CD4-positive, alpha-beta T cell treated with Interleukin-10 for 1 hour (primary cell): ENCODE results near the gene SLC35F5.
"Not testable (repeated sequence)": the region's sequence is repeated elsewhere in the genome, so short reads cannot be mapped to it uniquely, and the experiment has no call there.

Experiments used
- DNase-seq: peaks from one replicate; pipeline ENCODE4 v3.0.0-alpha.2; 2020

Gene SLC35F5

DNA sequence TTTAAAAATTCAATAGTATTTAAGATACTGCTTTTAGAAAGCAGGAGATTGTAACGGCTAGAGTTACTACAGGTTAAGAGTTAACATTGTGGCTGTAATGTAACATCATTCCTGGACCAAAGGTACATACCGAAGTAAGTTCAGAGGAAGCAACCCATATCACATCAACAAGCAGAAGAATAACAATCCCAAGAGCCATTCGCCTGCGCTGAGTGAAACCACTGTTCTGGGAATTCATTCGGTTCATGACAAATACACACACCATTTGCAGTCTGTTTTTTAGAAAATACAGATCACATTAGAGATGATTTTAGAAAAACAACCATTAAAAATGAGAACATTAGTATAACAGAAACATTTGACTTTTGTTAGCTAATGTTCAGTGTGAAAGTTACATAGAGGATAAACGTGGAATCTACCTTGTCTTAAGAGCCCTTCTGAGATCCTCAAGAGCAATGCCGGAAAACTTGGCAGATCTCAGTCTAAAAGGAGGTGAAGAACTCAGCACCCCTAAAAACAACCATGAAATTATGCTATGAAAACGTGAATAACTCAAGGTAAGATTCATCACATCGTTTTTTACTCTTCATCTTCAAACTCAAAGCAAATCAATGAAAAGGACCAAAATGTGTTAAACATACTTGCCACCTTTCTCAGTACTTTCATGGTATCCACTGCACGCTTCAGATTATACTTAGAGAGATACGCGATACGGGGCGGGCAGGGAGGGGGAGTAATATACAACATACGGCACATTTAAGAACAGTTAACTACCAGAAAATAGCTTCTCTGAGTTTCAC, 1.2 kb downstream of the SLC35F5 start:
- no peak for DNase-seq

DNA sequence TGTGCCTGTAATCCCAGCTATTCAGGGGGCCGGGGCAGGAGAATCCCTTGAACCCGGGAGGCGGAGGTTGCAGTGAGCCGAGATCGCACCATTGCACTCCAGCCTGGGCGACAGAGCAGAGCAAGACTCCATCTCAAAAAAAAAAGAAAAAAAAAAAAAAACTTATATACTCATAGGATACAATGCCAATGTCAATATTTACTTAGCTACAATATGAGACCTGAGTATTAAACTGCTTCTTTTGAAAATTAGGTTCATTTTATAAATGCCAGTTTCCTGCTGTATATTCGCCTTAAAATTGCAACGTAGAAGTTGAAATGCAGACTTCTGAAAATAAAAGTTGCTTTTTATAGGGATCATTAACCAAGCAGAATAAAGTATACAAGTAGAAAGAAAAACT, 2.3 kb downstream of the SLC35F5 start:
- DNase-seq, result no peak

DNA sequence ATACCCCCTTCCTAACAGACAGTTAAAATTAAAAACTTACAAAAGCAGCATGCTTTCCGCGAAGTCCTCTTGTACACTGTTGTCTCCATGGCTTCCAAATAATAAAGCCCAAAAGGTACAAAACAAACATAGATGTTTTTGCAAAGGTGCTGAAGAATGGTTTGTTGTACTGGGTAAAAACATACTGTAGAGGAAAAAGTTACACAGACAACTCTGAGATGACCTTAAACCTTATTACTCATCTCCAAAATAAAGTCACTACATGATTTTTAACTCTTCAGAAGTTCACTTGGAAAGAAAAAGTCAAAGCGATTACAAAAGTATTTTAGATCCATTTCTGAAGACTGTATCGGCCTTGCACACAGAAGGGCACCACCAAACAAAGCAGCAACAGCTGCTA, 6.1 kb downstream of the SLC35F5 start:
- no peak for DNase-seq

DNA sequence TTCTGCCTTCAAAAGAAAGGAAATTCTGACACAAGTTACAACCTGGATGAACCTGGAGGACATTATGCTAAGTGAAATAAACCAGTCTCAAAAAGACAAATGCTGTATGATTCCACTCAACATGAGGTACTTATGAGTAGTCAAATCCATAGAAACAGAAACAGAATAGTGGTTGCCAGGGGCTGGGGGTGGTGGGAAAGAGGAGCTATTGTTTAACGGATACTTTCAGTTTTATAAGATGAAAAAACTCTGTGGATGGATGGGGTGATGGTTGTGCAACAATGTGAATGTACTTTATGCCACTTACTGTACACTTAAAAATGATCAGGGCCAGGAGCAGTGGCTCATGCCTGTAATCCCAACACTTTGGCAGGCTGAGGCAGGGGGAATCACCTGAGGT, 15.4 kb downstream of the SLC35F5 start:
- no peak for DNase-seq

DNA sequence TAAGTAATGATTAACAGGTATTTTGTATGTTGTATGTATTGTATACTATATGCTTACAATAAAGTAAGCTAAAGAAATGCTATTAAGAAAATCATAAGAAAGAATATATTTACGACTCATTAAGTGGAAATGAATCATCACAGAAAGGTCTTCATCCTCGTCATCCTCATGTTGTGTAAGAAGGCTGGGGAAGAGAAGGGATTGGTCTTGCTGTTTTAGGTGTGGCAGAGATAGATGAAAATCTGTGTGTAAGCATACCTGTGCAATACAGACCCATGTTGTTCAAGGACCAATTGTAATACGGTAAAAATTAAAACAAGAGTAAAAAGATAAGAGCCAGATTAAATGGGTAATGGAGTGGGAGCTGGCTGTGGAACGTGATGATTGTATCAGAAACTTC, 16.6 kb downstream of the SLC35F5 start:
- DNase-seq, result no peak

DNA sequence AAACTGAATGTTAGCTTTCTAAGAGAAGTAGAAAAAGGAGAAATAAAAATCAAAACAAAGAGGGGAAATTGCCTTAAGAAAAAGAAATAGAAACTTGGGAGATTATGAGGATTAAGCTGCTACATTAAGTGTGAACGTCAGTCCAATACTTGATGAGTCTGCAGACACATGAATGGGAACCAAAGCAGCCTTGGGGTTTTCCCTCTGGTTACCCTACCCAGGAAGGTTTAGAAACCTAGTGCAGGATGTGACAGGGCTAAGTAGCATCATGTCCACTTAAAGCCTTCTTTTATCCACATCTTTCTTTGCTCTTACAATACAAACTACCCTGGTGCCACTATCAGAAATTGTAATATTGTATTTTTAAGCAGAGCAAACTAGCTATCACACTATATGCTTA, 22.3 kb downstream of the SLC35F5 start:
- DNase-seq, result no peak

DNA sequence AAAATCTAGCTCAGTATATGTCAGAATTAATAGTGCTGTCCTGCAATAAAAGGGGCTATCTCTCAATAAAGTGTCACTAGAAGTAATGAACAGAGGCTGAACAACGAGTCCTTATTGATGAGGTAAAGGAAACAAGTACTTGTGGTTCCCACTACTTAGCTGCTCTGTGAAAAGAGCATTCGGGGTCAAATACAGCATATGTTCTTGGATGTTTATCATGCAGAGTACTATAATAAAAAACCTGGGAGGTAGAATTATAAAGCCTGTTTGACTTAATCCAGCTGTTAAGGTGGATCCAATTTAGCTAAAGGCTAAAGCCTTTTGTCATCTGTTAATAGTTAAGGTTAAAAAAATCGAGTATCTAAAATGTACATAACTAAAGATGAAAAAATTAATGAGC, 32.4 kb downstream of the SLC35F5 start:
- no peak for DNase-seq

DNA sequence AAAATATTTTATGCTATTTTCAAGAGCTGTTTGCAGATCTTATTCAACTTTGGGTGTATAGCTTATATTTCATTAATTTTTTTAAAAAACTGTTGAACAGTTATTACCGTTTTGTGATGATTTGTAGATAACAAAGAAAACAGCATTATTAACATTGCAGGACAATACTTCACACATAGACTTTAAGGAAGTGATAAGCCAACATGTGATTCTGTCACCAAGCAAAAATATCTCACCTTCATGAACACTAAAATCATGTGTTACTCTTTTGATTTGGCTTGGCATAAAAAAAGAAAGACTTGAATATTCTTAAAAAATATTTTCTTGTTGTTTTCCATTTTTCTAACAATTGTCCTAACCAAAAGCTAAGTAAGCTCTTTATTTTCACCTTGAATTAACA, 33.0 kb downstream of the SLC35F5 start:
- no peak for DNase-seq

DNA sequence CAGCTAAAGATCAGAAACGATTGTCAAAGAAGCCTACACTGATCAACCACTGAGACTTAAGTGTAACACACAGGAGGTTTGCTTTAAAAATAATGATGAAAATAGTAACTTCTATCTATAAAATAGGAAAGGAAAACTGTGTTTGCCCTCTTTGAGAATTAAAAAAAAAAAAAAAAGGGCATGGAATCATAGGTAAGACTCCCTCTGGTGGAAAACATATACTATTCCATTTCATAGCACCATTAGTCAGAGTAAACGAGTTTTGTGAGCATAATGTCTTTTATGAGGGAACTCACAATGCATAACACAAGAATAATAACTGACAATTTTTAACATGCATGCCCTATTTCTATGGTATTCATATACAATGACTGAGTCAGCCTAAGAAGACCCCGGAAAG, 36.3 kb downstream of the SLC35F5 start:
- no peak for DNase-seq

DNA sequence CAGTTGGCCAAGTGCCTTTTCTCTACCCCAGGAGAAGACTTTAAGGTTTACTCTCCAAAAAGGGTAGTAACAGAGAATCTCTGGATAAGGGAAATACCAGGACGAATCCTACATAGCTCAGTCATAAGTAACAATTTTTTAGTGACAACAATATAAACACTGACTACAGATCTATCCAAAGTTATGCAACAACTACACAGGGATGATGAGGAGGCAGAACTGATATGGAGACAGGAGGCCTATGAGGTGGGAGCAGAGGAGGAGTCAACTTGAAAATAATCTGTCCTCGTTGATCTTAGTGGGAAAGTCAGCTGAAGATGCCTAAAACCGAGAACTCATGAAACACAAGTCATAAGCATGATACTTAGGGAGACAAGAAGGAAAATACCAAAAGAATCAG, 40.2 kb downstream of the SLC35F5 start:
- DNase-seq, result no peak

DNA sequence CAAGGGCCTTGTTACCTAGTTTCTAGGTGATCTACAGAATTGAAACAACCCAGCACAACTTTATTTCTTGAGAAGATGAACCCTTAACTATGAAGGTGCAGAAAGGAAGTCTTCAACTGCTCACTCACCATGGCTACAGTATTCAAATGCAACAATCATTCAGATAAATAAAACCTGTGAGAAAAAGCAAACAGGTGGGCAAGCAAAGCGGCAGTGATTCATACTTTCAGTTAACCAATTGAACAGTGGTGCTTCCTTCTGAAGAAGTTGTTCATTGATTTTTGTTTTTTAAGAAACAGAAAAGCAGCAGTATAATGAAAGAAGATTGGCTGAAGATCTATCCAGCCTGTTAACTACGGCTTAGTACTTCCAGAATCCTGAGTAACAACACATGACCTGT, 43.5 kb downstream of the SLC35F5 start:
- no peak for DNase-seq

DNA sequence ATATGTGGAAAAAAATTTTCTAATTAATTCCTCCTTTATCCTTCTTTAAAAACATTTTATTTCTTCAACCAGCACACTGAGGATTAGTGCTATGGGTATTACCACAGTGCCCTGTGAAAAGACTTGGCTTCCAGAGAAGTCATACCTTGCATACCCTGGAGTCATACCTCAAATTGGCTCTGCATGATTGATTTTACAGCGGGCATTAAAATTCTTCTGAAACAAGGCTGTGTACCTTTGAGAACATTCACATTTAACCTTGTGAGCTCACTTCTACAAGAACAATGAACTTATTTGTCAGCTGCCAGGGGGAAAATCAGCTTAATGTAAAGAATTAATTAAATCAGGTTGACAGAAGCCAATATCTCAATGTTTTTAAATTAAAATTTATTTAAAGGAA, 44.6 kb downstream of the SLC35F5 start:
- DNase-seq, result no peak

DNA sequence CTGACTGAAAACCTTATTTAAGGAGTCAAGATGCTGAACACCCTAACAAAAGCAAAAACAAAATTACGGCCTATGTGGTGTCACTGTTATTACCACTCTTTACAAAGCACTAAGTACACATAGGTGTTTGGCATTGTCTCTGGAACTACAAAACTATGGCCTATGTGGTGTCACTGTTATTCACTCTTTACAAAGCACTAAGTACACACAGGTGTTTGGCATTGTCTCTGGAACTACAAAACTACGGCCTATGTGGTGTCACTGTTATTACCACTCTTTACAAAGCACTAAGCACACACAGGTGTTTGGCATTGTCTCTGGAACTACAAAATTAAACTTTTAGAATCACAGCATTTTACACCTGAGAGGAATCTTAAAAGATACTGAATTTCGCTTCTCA, 47.4 kb downstream of the SLC35F5 start:
- DNase-seq, result no peak

DNA sequence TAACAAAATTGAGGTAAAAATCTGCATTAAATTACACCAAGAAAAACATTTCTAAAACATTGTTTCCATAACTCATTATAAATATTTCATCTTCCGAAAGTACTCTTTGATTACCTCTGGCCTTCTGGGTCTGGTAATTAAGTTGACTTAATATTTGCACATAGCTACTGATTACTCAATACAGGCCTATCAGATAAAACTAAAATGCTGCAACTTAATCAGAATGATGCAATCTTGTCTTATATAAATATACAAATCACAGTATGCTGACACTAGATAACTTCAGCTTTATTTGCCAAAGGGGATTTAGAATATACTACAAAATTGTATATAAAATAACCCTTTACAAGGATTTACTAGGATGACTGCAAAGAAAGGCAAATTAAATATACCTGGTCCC, 49.3 kb downstream of the SLC35F5 start:
- DNase-seq, result no peak

DNA sequence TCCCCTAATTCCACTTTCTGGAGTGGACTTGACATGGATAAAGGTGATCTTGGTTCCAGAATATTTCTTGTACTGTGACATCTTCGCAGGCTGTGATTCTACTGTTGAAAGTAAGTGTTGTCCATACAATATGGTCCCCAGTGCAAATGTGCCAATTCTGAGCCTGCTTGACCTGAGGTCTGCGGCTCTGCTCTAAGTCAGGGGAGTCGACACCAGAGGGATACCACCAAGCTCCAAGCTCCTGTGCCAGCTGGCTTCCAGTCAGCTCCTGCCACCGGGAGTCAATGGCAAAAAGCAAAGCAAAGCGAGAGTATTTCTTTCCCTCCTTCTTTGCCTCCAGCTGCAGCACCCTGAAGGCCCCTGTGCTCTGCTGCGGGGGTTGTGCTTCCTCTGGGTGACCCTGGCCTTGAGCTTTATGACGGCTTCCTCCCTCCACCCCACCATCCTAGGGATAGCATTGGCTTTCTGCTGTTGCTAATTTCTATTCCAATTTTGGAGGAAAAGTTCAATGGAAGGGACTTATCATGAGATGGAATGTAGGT, 50.4 kb downstream of the SLC35F5 start:
- no peak for DNase-seq

DNA sequence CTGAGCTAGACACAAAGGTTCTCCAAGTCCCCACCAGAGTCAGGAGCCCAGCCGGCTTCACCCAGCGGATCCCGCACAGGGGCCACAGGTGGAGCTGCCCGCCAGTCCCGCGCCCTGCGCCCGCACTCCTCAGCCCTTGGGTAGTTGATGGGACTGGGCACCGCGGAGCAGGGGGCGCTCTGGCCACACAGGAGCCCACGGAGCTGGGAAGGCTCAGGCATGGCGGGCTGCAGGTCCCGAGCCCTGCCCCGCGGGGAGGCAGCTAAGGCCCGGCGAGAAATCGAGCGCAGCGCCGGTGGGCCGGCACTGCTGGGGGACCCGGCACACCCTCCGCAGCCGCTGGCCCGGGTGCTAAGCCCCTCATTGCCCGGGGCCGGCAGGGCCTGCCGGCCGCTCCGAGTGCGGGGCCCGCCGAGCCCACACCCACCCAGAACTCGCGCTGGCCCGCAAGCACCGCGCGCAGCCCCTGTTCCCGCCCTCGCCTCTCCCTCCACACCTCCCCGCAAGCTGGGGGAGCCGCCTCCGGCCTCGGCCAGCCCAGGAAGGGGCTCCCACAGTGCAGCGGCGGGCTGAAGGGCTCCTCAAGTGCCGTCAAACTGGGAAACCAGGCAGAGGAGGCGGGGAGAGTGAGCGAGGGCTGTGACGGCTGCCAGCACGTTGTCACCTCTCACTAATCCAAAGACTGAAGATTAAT, 52.0 kb downstream of the SLC35F5 start:
- not testable (repeated sequence) for DNase-seq

DNA sequence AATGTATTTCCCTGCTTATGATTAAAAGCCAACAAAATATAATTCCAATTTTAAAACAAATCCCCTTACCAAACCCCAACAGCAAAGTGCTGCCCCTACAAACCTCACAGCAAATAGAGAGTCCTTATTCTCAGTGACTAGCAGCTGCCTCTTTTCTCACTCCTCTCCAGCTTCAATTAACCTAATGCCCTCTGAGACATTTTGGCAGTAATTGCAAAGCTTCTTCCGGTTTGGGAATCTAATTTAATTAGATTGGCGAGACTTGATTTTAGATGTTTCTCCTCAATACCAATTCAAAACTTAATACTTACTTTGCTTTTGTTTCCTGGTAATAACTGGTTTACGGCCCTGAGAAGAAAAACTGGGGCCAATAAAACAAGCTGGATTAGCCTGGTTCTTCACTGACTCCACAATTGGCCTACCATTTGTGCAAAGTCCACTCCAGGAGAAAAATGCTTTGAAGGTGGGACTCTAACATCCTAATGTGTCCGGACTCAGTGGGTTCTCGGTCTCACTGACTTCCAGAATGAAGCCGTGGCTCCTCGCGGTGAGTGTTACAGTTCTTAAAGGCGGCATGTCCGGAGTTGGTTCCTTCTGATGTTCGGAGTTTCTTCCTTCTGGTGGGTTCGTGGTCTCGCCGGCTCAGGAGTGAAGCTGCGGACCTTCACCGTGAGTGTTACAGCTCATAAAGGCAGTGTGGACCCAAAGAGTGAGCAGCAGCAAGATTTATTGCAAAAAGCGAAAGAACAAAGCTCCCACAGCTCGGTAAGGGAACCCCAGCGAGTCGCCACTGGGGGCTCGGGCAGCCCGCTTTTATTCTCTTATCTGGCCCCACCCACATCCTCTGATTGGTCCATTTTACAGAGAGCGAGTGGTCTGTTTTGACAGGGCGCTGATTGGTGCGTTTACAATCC, 52.8 kb downstream of the SLC35F5 start:
- DNase-seq, result no peak

DNA sequence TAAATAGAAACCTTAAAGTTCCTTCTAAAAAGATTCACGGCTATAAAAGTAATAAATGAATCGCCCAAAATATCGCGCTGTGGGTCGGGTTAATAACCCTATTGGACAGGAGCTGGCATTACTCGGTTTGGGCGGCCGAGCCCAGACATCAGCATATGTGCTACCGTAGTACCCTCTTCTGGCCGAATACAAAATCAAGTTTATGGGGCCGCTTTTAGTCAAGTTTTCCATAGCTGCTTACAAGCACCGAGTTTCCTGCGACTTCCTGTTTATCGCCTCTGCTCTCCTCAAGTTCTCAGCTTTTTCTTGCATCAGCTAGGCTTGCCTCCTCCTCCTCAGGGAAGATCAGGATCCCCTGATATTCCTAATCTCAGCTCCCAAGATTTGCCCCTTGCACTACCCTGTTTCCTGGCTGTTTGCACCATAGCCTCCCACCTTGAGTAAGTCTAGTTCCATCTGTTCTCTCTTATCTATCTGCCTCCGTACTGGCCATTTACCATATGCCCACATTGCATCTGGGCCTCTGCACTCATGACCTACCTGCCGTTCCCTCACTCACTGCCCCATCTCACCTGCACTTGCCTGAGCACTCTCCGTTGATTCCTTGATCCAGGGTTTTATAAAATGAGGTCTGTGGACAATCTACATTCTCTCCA, 56.1 kb downstream of the SLC35F5 start:
- DNase-seq, result peak; percentile 66

DNA sequence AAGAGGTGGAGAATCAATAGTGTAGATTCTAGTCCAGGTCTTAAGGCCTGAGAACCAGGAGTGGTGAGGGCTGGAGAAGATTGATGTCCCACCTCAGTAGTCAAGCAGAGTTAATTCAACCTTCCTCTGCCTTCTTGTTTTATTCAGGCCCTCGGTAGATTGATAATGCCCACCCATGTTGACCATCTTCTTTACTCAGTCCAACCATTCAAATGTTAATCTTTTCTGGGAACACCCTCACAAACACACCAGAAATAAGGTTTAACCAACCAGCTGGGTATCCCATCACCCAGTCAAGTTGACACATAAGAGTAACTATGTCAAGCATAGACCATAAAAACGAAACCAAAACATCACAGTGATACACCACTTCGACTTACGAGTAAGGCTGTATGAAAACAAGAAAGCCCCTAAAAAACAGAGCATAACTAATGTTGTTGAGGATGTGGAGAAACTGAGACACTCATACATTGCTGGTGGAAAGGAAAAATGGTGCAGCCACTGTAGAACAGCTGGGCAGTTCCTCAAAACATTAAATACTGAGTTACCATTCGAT, 57.5 kb downstream of the SLC35F5 start:
- no peak for DNase-seq

DNA sequence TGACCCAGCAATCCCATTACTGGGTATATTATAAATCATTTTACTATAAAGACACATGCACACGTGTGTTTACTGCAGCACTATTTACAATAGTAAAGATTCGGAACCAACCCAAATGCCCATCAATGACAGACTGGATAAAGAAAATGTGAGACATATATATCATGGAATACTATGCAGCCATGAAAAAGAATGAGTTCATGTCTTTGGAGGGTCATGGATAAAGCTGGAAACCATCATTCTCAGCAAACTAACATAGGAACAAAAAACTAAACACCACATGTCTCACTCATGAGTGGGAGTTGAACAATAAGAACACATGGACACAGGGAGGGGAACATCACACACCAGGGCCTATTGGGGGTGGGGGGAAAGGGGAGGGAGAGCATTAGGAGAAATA, 58.2 kb downstream of the SLC35F5 start:
- not testable (repeated sequence) for DNase-seq

DNA sequence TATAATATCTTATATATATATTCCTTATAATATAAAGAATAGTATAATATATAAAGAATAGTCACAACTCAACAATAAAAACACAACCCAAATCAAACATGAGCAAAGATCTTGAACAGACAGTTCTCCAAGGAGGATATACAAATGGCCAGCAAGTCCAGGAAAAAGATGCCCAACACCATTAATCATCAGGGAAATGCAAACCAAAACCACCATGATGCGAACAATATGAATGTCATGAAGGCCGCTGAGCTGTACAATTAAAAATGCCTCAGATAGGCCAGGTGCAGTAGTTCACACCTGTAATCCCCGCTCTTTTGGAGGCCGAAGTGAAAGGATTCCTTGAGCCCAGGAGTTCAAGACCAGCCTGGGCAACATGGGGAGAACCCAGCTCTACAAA, 58.9 kb downstream of the SLC35F5 start:
- DNase-seq, result no peak

DNA sequence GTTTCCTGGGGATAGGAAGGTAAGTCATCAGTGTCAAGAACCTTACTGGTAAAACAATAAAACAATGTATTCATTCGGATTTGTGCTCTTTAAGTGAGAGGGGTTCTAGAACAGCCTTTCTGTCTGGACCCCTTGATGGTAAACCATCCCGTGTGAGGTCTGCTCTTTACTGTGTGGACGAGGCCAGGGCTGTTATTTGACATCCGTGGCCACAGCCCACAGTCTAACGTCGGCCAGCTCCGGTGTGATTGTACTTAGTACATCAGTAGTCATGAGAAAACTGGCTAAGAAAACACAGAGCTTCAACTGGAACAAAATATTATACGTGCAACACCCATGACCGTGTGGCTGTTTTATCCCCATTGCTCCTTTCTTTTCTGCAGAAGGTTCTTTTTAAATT, 62.0 kb downstream of the SLC35F5 start:
- no peak for DNase-seq
